Panc1 (cell line): ENCODE measurements around the gene MTSS2. TPM values are rescaled to one million over a fixed set of nuclear protein-coding genes. Genes with fewer than 3 reads are reported as not detected.

Source experiments
- ATAC-seq: fragments of 200-7000 bp; cut with Tn5 transposase; 2 replicates; pipeline ENCODE4 v1.9.1; 2020; ENCODE audit warnings: mild to moderate bottlenecking, moderate library complexity
- BruUV-seq: library from RNA; stranded (reverse); fragments of 400-500 nt; replicated peaks from 2 replicates; lab custom pipeline; 2021; lab: Mats Ljungman, UMichigan
- CTCF ChIA-PET: fragments of 300-600 bp; sonication (Branson Sonifier 250); formaldehyde crosslinking; loops from one replicate; lab custom pipeline; 2022; ENCODE audit warnings: antibody characterized with exemption; lab: Charles Lee
- POLR2A ChIA-PET: fragments of 300-600 bp; sonication (Branson Sonifier 250); formaldehyde crosslinking; loops from one replicate; lab custom pipeline; 2022; ENCODE audit warnings: antibody characterized with exemption; lab: Charles Lee
- DNase-seq: peaks from one replicate; pipeline ENCODE4 v3.0.0-alpha.2; 2010; ENCODE audit warnings: low read depth, low spot score
- H3K27ac ChIP-seq: 2 replicates; pipeline ENCODE4 v1.5.1; 2011; ENCODE audit warnings: mild to moderate bottlenecking, low read length, inconsistent platforms
- H3K27me3 ChIP-seq: fragments of 200-500 bp; sonication (Bioruptor generic); 2 replicates; pipeline ENCODE4 v1.6.0; 2014; ENCODE audit warnings: low read length, inconsistent platforms; ENCODE audit not compliant: control insufficient read depth, insufficient read depth
- H3K36me3 ChIP-seq: fragments of 200-500 bp; sonication (Bioruptor generic); 2 replicates; pipeline ENCODE4 v1.5.1; 2014; ENCODE audit warnings: inconsistent platforms, mild to moderate bottlenecking, low read length, moderate library complexity; ENCODE audit not compliant: control insufficient read depth, insufficient read depth
- H3K4me1 ChIP-seq: 2 replicates; pipeline ENCODE4 v1.5.1; 2011; ENCODE audit warnings: inconsistent platforms, mild to moderate bottlenecking, low read length, moderate library complexity; ENCODE audit not compliant: control insufficient read depth, insufficient read depth
- H3K4me3 ChIP-seq, 2 experiments: 2 replicates each; pipeline ENCODE4 v1.5.1; 2011 to 2012; ENCODE audit warnings: low read depth in 2 of 2, low read length in 2 of 2, mild to moderate bottlenecking in 2 of 2, inconsistent platforms in 1 of 2, moderate library complexity in 1 of 2
- H3K9me3 ChIP-seq: fragments of 200-500 bp; sonication (Bioruptor generic); 2 replicates; pipeline ENCODE4 v1.5.1; 2014; ENCODE audit warnings: low read depth, mild to moderate bottlenecking, inconsistent platforms, low read length, moderate library complexity; ENCODE audit not compliant: control insufficient read depth, insufficient read depth
- POLR2AphosphoS5 ChIP-seq: IDR thresholded peaks from 2 replicates; pipeline ENCODE4 v1.6.1; 2012; ENCODE audit warnings: mild to moderate bottlenecking, low read depth, low read length, moderate library complexity
- REST ChIP-seq, 2 experiments: IDR thresholded peaks; 2 replicates each; pipeline ENCODE4 v1.6.1; 2011 to 2012; ENCODE audit warnings: low read depth in 2 of 2, control low read depth in 1 of 2, low read length in 1 of 2, mild to moderate bottlenecking in 1 of 2, moderate library complexity in 1 of 2; ENCODE audit not compliant: insufficient read depth in 1 of 2
- SIN3A ChIP-seq: IDR thresholded peaks from 2 replicates; pipeline ENCODE4 v1.6.1; 2012; ENCODE audit warnings: low read depth, mild to moderate bottlenecking, low read length, moderate library complexity, borderline replicate concordance; ENCODE audit not compliant: insufficient read depth
- TCF7L2 ChIP-seq: IDR thresholded peaks from 2 replicates; pipeline ENCODE4 v1.6.1; 2011; ENCODE audit warnings: mild to moderate bottlenecking, low read depth, low read length, inconsistent platforms
- in situ Hi-C: cut with HindIII; loops from 2 replicates; pipeline ENCODE4 v1.10.0; 2016; ENCODE audit warnings: low sequenced_read_pairs, low pct_unique_long_range_greater_than_20kb
- intact Hi-C: fragments of 100-400 bp; cut with micrococcal nuclease; formaldehyde crosslinking; loops from one replicate; pipeline ENCODE4 v1.10.0; 2022; ENCODE audit not compliant: unreplicated experiment
- total RNA-seq: library from RNA; stranded (reverse); gene quantifications from one replicate; pipeline ENCODE4 v1.2.1, GENCODE V29; 2021; ENCODE audit not compliant: unreplicated experiment
- TF ChIP-seq, protein P1 (sequence below): fragments of 450-650 bp; IDR thresholded peaks from 2 replicates; pipeline ENCODE4 v1.5.1; 2017; ENCODE audit warnings: mild to moderate bottlenecking

Gene MTSS2
- total RNA-seq, 1 experiment from 2014 or later = 55.7 TPM

- Histone ChIP-seq H3K36me3 (no peaks in the 10 kb centered on the region), H3K4me1 (peaks cover 17% of the 10 kb centered on the region), H3K4me3 (no peak overlapping the region), H3K27me3 (no peaks in the 10 kb centered on the region), H3K27ac (no peak overlapping the region), H3K9me3 (no peaks in the 10 kb centered on the region)
- intact Hi-C loops (no loop called here), in situ Hi-C loops (no loop called here)
- no peak for ATAC-seq
- no TSS peak for BruUV-seq
- no peak for DNase-seq
- ChIA-PET CTCF (no interaction called here), POLR2A (no interaction called here)
- TF ChIP-seq POLR2AphosphoS5 = no peak
- no peak for TF ChIP-seq REST (IDR thresholded peaks at IDR 0.05; ENCODE audit: insufficient read depth in 1 of 2, low read depth in 2 of 2, low read length in 1 of 2)
- TF ChIP-seq SIN3A = no peak
- TF ChIP-seq TCF7L2 = no peak
- TF ChIP-seq, protein P1, sequence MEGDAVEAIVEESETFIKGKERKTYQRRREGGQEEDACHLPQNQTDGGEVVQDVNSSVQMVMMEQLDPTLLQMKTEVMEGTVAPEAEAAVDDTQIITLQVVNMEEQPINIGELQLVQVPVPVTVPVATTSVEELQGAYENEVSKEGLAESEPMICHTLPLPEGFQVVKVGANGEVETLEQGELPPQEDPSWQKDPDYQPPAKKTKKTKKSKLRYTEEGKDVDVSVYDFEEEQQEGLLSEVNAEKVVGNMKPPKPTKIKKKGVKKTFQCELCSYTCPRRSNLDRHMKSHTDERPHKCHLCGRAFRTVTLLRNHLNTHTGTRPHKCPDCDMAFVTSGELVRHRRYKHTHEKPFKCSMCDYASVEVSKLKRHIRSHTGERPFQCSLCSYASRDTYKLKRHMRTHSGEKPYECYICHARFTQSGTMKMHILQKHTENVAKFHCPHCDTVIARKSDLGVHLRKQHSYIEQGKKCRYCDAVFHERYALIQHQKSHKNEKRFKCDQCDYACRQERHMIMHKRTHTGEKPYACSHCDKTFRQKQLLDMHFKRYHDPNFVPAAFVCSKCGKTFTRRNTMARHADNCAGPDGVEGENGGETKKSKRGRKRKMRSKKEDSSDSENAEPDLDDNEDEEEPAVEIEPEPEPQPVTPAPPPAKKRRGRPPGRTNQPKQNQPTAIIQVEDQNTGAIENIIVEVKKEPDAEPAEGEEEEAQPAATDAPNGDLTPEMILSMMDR = no peak
These were observed 14.5 kb upstream of the MTSS2 start for GRCh38 chr16:70700101-70701020.

DNA sequence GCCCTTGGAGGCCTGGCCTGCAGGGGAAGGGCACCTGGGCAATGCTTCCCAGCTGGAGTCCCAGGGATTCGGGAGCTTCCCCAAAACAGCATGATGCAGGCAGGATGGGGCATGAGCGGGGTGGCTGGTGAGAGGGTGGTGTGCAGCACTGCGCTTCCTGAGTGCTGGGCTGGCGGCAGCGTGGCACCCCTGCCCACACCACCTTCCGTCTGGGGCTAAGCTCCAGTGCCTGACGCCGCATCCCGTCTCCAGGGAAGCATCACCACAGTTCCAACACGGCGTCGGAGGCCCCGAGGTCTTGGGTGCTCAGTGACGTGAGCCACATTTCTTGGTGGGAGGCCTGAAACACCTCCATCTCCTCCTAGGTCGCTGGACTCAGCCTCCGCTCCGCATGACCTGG lies 13.8 kb upstream of the MTSS2 start:
- in situ Hi-C loops (no loop called here), intact Hi-C loops (loop anchor here (5.0 kb wide), 1 partner anchor 53 kb away; no protein-coding TSS in a partner anchor)
- TF ChIP-seq REST (IDR thresholded peaks at IDR 0.05; ENCODE audit: insufficient read depth in 1 of 2, low read depth in 2 of 2, low read length in 1 of 2) = no peak
- TF ChIP-seq, protein P1 = no peak
- TF ChIP-seq TCF7L2 = no peak
- TF ChIP-seq SIN3A = no peak
- TF ChIP-seq POLR2AphosphoS5 = no peak
- no TSS peak for BruUV-seq
- Histone ChIP-seq H3K36me3 (no peaks in the 10 kb centered on the region), H3K4me3 (no peak overlapping the region), H3K4me1 (peaks cover 21% of the 10 kb centered on the region), H3K9me3 (no peaks in the 10 kb centered on the region), H3K27ac (no peak overlapping the region), H3K27me3 (no peaks in the 10 kb centered on the region)
- ATAC-seq (no peak), DNase-seq (no peak)
- CTCF ChIA-PET = no interaction called here
- POLR2A ChIA-PET = no interaction called here
